ENCODE data around the gene FAM124A. TPM values are rescaled to one million over a fixed set of nuclear protein-coding genes. Genes with fewer than 3 reads are reported as not detected.

Gene FAM124A
- total and polyA plus RNA-seq, 2 donors (not counting 3 experiments of a cell fraction or from before 2014, with no cell fraction given): 3.8 to 9.9 TPM

GRCh38 chr13:51322826-51323225 lies 100.6 kb downstream of the FAM124A start:
- ChIA-PET POLR2A (no interaction called here), CTCF (interaction anchor here (1.0 to 1.6 kb wide), 3 partner anchors 12 to 197 kb away, joined by 3 to 8 read pairs (median 7); no protein-coding TSS in a partner anchor)
- dilution Hi-C loops (cut with MboI; ENCODE audit: extremely low pct_ligation_motif_present, low sequenced_read_pairs) (no loop called here), intact Hi-C loops (cut with micrococcal nuclease) (no loop called here)
- TF ChIP-seq JUN (IDR thresholded peaks at IDR 0.05; ENCODE audit: borderline replicate concordance, insufficient read depth, insufficient read length, low read depth) (no peak), FOS (IDR thresholded peaks at IDR 0.05; ENCODE audit: borderline replicate concordance, insufficient read depth, low read length) (no peak), POLR2A (IDR thresholded peaks at IDR 0.05; ENCODE audit: low read depth, low read length) (no peak), GATA2 (IDR thresholded peaks at IDR 0.05; ENCODE audit: insufficient read depth, insufficient read length, low read depth, low read length) (no peak), EZH2 (IDR thresholded peaks at IDR 0.05; ENCODE audit: borderline replicate concordance, low read depth, low read length, severe bottlenecking) (no peak), MYC (IDR thresholded peaks at IDR 0.05; ENCODE audit: low read depth, low read length) (no peak), POLR2AphosphoS5 (IDR thresholded peaks at IDR 0.05; ENCODE audit: insufficient read depth, low read depth, low read length) (no peak), CTCF (IDR thresholded peaks at IDR 0.05; ENCODE audit: extremely low read depth in 1 of 2, insufficient read depth in 1 of 2, low read depth in 1 of 2, low read length in 2 of 2) (no peak)
- TF ChIP-seq, protein P1, sequence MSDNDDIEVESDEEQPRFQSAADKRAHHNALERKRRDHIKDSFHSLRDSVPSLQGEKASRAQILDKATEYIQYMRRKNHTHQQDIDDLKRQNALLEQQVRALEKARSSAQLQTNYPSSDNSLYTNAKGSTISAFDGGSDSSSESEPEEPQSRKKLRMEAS (IDR thresholded peaks at IDR 0.05; ENCODE audit: insufficient read depth, insufficient read length): no peak
- Histone ChIP-seq H3K9me1 (replicated peaks; ENCODE audit: control insufficient read depth, extremely low read depth, insufficient read depth, low read length) (no peaks in the 10 kb centered on the region), H3K9ac (replicated peaks; ENCODE audit: extremely low read depth, insufficient read depth, low read length) (no peak overlapping the region), H3K36me3 (ENCODE audit: control insufficient read depth in 2 of 2, extremely low read depth in 1 of 2, insufficient read depth in 2 of 2, low read length in 2 of 2) (no peaks in the 10 kb centered on the region), H3K79me2 (ENCODE audit: control insufficient read depth, insufficient read depth, low read length) (no peaks in the 10 kb centered on the region), H3K9me3 (replicated peaks; ENCODE audit: control insufficient read depth, insufficient read depth, low read length) (no peaks in the 10 kb centered on the region), H3K27me3 (ENCODE audit: control insufficient read depth in 2 of 2, insufficient read depth in 2 of 2, low read length in 2 of 2) (no peaks in the 10 kb centered on the region), H4K20me1 (replicated peaks; ENCODE audit: control insufficient read depth, extremely low read depth, insufficient read depth, low read length) (no peaks in the 10 kb centered on the region), H3K4me2 (ENCODE audit: insufficient read depth, low read length) (no peak overlapping the region), H3K27ac (ENCODE audit: insufficient read depth, low read depth, low read length) (no peak overlapping the region), H3K4me1 (ENCODE audit: control insufficient read depth, extremely low read depth, insufficient read depth, low read length) (no peaks in the 10 kb centered on the region), H2AFZ (ENCODE audit: low read depth, low read length) (no peak overlapping the region), H3K4me3 (replicated peaks in 1 of 3; ENCODE audit: insufficient read depth in 1 of 3, low read depth in 1 of 3, low read length in 3 of 3) (no peak overlapping the region)
- DNase-seq (ENCODE audit: low read depth, low spot score): no peak
- FAIRE-seq: no peak
- no TSS peak for BruUV-seq (replicated peaks)

Measured in endothelial cell of umbilical vein (primary cell).